Dendritic cell treated with granulocyte-macrophage colony-stimulating factor and Interleukin-4, amounts not matched to agents 40 ng/mL and 50 ng/mL, for 4 days (primary cell): ENCODE results near the gene MBP.

ENCODE experiments used
- H3K27ac Mint-ChIP-seq: one replicate; pipeline ENCODE4 v1.8.0; 2022; ENCODE audit warnings: mild to moderate bottlenecking, mixed read lengths
- H3K27me3 Mint-ChIP-seq: one replicate; pipeline ENCODE4 v1.8.0; 2022; ENCODE audit warnings: mild to moderate bottlenecking, mixed read lengths
- H3K36me3 Mint-ChIP-seq: one replicate; pipeline ENCODE4 v1.8.0; 2022; ENCODE audit warnings: low read depth, mixed read lengths
- H3K4me1 Mint-ChIP-seq: one replicate; pipeline ENCODE4 v1.8.0; 2022; ENCODE audit warnings: low read depth, mixed read lengths
- H3K4me3 Mint-ChIP-seq: one replicate; pipeline ENCODE4 v1.8.0; 2022; ENCODE audit warnings: mild to moderate bottlenecking, moderate library complexity, mixed read lengths
- H3K9me3 Mint-ChIP-seq: one replicate; pipeline ENCODE4 v1.8.0; 2022; ENCODE audit warnings: mixed read lengths
- intact Hi-C: fragments of 100-400 bp; cut with micrococcal nuclease; formaldehyde crosslinking; loops from one replicate; pipeline ENCODE4 v1.15.0; 2022

Gene MBP

GRCh38 chr18:77132369-77133050 lies at the start of gene MBP:
TSS of gene MBP (minus strand) at chr18:77132783. CDS start at chr18:77105261, 27,522 bp downstream.
- peak within 1 kb of the TSS; percentile 96 for H3K4me3 Mint-ChIP-seq
- peak within 1 kb of the TSS; percentile 98 for H3K27ac Mint-ChIP-seq
- no peaks in the 10 kb centered on the region for H3K27me3 Mint-ChIP-seq
- no peaks in the 10 kb centered on the region for H3K9me3 Mint-ChIP-seq
- peaks cover 61% of the 10 kb centered on the region for H3K4me1 Mint-ChIP-seq
- intact Hi-C loops, result loop anchor here (10.0 kb wide), 1 partner anchor 308 kb away; the partner anchor contains the start of gene ZNF236
- H3K36me3 Mint-ChIP-seq, result peaks cover 37% of the 10 kb centered on the region

DNA sequence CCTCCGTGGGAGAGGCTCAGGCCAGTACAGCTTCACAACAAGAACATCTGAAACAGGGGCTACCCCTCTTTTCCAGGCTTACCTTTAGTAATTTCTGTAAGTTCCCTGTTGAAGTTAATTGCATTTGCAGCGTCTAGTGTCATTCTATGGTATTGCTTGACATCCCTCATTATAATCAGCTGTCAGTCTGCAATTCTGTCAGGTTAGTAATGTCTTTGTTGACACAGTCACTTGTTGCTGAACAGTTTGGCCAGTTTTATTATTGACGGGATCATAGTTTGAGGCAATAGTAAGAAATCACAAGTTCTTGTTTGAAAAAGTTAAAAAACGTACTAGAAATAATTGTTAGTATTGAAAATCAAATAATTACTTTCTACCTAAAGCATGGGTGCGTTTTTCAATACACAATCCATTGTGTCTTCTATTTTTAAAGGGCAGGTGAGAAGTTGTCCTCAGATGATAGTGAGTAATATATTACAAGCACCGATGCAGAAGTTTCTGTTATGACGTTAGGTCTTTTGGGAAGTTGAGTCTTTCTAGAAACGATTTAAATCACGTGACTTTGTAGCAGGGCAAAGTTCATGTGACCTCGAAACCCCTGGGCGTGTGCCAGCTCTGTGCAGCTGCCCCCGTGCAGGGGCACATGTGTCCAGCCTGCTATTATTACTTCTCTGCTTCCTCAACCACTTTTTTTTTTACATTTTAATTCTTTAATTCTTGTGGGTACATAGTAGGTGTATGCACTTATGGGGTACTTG lies 49.5 kb upstream of the MBP start:
- Mint-ChIP-seq H3K4me1 (peaks cover 20% of the 10 kb centered on the region), H3K27ac (no peak overlapping the region), H3K27me3 (no peaks in the 10 kb centered on the region), H3K36me3 (no peaks in the 10 kb centered on the region), H3K9me3 (peaks cover 18% of the 10 kb centered on the region), H3K4me3 (no peak overlapping the region)
- intact Hi-C loops, result no loop called here

DNA sequence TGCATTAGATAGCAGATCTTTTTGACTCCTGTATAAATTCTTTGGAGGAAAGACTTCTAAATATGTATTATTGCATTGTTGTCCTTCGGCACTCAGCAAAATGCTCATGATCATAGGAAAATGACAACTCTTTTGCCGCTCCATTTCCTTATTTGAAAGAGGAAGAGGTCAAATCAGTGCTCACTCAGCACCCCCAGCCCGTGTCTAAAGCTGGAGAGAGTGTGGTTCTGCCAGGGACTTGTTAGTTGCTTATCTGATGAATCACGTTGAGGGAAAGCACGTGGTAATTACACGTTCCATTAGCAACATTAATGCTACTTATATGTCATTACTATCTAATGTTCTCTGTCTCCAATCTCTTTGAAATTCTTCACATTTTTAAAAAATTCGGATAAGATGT lies 46.0 kb upstream of the MBP start:
- H3K9me3 Mint-ChIP-seq, result no peaks in the 10 kb centered on the region
- no peak overlapping the region for H3K4me3 Mint-ChIP-seq
- peaks cover 20% of the 10 kb centered on the region for H3K4me1 Mint-ChIP-seq
- H3K27me3 Mint-ChIP-seq, result no peaks in the 10 kb centered on the region
- no peaks in the 10 kb centered on the region for H3K36me3 Mint-ChIP-seq
- H3K27ac Mint-ChIP-seq, result peak overlapping the region; percentile 73
- intact Hi-C loops, result no loop called here

- intact Hi-C loops, result no loop called here
These were observed 44.4 kb upstream of the MBP start for GRCh38 chr18:77177009-77177408.

DNA sequence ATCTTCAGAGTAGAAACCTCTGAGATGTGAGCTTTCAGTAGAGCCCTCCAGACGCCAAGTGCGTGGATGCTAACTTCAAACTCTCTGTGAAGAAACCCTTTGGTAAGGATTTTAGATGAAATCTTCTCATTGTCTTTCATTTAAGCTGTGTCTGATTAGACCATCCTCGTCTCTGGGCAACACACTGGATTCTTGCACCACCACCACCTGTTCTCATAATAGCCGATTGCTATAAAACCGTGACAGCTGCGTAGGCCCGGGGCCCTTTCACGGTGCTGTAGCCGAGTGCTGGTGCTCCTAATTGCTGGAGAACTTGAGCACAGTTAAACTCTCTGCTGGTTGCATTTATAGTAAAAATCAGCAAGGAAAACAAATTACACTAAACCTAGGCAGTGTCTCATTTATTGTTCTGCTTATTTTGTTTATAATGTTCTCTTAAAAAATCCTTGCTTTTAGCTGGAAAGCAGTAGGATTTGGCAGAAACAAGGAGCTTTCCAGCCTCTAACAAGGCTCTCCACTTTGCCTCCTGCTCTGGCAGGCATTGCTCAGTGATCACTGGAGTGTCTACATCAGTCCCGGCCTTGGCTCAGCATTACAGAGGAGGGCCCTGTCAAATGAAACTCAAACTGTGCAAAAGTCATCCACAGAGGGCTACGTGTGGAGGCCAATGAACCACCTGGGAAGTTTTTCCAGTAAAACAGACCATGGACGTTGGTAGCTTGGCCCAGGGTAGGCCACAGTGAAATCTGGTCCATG lies 40.9 kb upstream of the MBP start:
- Mint-ChIP-seq H3K27me3 (peaks cover 2% of the 10 kb centered on the region), H3K27ac (no peak overlapping the region), H3K36me3 (no peaks in the 10 kb centered on the region), H3K4me1 (peaks cover 13% of the 10 kb centered on the region), H3K9me3 (no peaks in the 10 kb centered on the region), H3K4me3 (no peak overlapping the region)
- intact Hi-C loops, result no loop called here

More at GRCh38 chr18:77177009-77177408, 44.4 kb upstream of the MBP start:
- no peaks in the 10 kb centered on the region for H3K9me3 Mint-ChIP-seq
- peaks cover 2% of the 10 kb centered on the region for H3K27me3 Mint-ChIP-seq
- no peak overlapping the region for H3K4me3 Mint-ChIP-seq
- peak overlapping the region; percentile 30 for H3K27ac Mint-ChIP-seq
- no peaks in the 10 kb centered on the region for H3K36me3 Mint-ChIP-seq
- H3K4me1 Mint-ChIP-seq, result peaks cover 20% of the 10 kb centered on the region

- H3K4me3 Mint-ChIP-seq, result no peak overlapping the region
- no peaks in the 10 kb centered on the region for H3K36me3 Mint-ChIP-seq
- intact Hi-C loops, result no loop called here
These were observed 38.4 kb upstream of the MBP start for GRCh38 chr18:77170890-77171410.

GRCh38 chr18:77168811-77169311 lies 36.3 kb upstream of the MBP start:
- Mint-ChIP-seq H3K36me3 (no peaks in the 10 kb centered on the region), H3K27ac (no peak overlapping the region), H3K4me1 (peaks cover 15% of the 10 kb centered on the region), H3K27me3 (peaks cover 20% of the 10 kb centered on the region), H3K9me3 (no peaks in the 10 kb centered on the region), H3K4me3 (no peak overlapping the region)
- intact Hi-C loops, result no loop called here

More at GRCh38 chr18:77170890-77171410, 38.4 kb upstream of the MBP start:
- Mint-ChIP-seq H3K4me1 (no peaks in the 10 kb centered on the region), H3K9me3 (no peaks in the 10 kb centered on the region), H3K27ac (no peak overlapping the region), H3K27me3 (peaks cover 7% of the 10 kb centered on the region)

DNA sequence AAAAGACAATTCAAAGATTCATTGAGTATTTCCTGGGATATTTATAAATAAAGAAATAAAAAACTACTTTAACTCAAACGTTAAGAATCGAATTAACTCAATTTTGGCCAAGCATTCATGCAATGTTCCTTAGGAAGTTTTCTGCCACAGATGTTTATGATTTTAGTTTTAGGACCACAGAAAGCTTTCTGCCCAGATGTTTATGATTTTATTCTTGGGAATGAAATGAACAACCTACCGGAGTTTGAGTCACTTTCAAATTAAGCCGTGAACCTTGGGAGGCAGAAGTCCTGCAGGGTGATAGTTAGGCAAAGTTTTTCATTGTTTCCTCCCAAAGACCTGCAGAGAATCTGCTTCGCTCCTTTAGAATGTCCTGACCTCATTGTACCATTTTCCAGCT lies 34.7 kb upstream of the MBP start:
- Mint-ChIP-seq H3K27ac (peak overlapping the region; percentile 16), H3K4me1 (peaks cover 31% of the 10 kb centered on the region), H3K9me3 (no peaks in the 10 kb centered on the region), H3K27me3 (peaks cover 18% of the 10 kb centered on the region), H3K36me3 (no peaks in the 10 kb centered on the region), H3K4me3 (no peak overlapping the region)
- intact Hi-C loops, result no loop called here

- Mint-ChIP-seq H3K4me3 (no peak overlapping the region), H3K27ac (peak overlapping the region; percentile 20), H3K27me3 (peaks cover 17% of the 10 kb centered on the region)
These were observed 33.9 kb upstream of the MBP start for GRCh38 chr18:77166523-77166922.

GRCh38 chr18:77165503-77166188 lies 33.1 kb upstream of the MBP start:
- H3K4me1 Mint-ChIP-seq, result peaks cover 44% of the 10 kb centered on the region
- H3K27ac Mint-ChIP-seq, result peak overlapping the region; percentile 20

More at GRCh38 chr18:77166523-77166922, 33.9 kb upstream of the MBP start:
- intact Hi-C loops, result no loop called here
- Mint-ChIP-seq H3K36me3 (no peaks in the 10 kb centered on the region), H3K9me3 (no peaks in the 10 kb centered on the region), H3K4me1 (peaks cover 38% of the 10 kb centered on the region)

DNA sequence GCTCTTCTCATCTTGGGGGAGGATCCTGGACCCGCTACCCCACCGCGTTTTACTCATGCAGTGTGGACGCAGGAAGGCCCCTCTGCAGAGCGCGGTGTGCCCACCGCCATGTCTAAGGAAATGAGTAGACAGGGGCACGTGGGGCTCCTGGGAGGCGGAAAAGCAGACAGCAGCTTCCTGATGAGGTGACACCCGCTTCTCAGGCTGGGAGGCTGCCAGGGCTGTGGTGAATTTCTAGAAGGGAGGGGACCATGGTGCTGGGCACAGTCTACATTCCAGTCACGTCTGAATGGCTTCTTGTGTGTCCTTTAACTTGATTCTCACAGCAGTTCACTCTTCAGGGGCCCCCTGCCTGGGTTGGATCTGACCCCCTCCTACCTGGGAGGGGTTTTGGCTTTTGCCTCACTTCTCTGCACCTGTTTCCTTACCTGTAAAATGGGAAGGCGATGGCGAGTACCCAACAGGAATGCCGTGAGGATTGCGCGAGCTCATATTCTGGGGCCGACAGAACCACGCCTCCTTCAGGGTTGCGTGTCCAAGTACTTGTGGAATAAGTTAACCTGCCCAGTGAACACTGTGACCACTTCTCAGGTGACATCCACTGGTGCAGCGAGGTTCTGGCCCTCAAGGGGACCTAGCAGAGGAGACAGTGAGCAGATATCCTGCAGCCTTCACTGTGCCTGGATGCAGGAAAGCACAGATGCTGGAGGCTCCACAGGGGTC lies 32.3 kb upstream of the MBP start:
- Mint-ChIP-seq H3K27me3 (peaks cover 17% of the 10 kb centered on the region), H3K9me3 (no peaks in the 10 kb centered on the region), H3K36me3 (no peaks in the 10 kb centered on the region), H3K4me1 (peaks cover 51% of the 10 kb centered on the region), H3K4me3 (no peak overlapping the region), H3K27ac (peak overlapping the region; percentile 30)
- intact Hi-C loops, result no loop called here

More at GRCh38 chr18:77165503-77166188, 33.1 kb upstream of the MBP start:
- Mint-ChIP-seq H3K9me3 (no peaks in the 10 kb centered on the region), H3K4me3 (no peak overlapping the region), H3K36me3 (no peaks in the 10 kb centered on the region), H3K27me3 (peaks cover 17% of the 10 kb centered on the region)
- intact Hi-C loops, result no loop called here

DNA sequence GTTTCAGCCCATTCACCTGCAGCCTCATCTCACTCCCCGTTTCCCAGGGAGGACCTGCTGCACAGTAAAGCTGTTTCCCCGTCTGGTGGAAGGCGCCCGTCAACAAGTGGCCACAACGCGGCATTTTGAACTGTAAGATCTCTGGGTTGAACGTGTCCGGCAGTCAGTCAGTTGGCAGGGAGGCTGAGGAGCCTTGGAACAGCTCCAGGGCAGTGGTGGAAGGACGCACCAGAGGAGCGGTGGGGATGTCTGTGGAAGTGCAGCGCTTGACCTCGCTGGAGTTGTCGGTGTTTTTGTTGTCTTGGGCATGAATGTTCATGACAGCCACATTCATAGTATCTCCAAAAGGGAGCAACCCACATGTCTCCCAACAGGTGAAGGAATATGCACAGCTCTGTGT lies 31.4 kb upstream of the MBP start:
- intact Hi-C loops, result no loop called here
- Mint-ChIP-seq H3K4me3 (no peak overlapping the region), H3K27ac (peak overlapping the region; percentile 30), H3K27me3 (peaks cover 17% of the 10 kb centered on the region), H3K4me1 (peaks cover 53% of the 10 kb centered on the region), H3K9me3 (no peaks in the 10 kb centered on the region), H3K36me3 (no peaks in the 10 kb centered on the region)

GRCh38 chr18:77162580-77162979 lies 30.0 kb upstream of the MBP start:
- H3K4me1 Mint-ChIP-seq, result peaks cover 63% of the 10 kb centered on the region
- no peaks in the 10 kb centered on the region for H3K9me3 Mint-ChIP-seq
- H3K4me3 Mint-ChIP-seq, result no peak overlapping the region
- no peaks in the 10 kb centered on the region for H3K36me3 Mint-ChIP-seq
- intact Hi-C loops, result no loop called here
- peaks cover 17% of the 10 kb centered on the region for H3K27me3 Mint-ChIP-seq
- peak overlapping the region; percentile 86 for H3K27ac Mint-ChIP-seq
